Stimulated activated CD4-positive, alpha-beta T cell treated with anti-CD3 and anti-CD28 coated beads, Interleukin-15, amount 100 ng/mL, for 48 hours (primary cell): Measurements from ENCODE around the gene PFN1.

Experiments
- DNase-seq, 2 donors: peaks; one replicate each; pipeline ENCODE4 v3.0.0-alpha.2; 2020; ENCODE audit warnings: low read depth in 2 of 2

PFN1 gene

GRCh38 chr17:4896332-4897197 is 51.8 kb downstream of the PFN1 start:
- no peak for DNase-seq

- DNase-seq = no peak
These were observed 52.5 kb downstream of the PFN1 start for GRCh38 chr17:4895657-4896331.
